Stimulated activated CD4-positive, alpha-beta T cell treated with anti-CD3 and anti-CD28 coated beads, Interleukin-15, amount 100 ng/mL, for 24 hours (primary cell): Measurements from ENCODE around the gene DNMT3L.
"Not testable (repeated sequence)": the region's sequence is repeated elsewhere in the genome, so short reads cannot be mapped to it uniquely, and the experiment has no call there.

ENCODE experiments used
- DNase-seq: peaks from one replicate; pipeline ENCODE4 v3.0.0-alpha.2; 2020

The DNMT3L gene

DNA sequence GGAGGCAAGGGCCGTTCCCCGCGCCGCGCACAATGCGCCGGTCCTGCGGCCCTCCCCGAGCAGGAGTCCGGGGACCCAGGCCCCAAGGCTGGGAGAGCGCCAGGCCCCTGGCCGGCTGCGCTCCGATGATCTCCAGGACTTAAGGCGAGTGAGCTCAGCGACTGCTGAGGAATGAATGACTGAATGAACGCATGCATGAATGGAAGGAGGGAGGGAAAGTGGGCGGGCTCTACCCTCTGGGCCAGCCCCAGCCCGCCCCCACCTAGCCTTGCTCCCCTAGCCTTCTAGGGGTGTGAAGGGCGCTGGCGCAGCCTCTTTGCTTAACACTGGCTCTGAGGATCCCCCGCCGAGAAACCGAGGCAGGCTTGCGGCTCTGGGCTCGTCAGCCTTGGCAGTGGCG is 20.4 kb downstream of the DNMT3L start:
- DNase-seq = not testable (repeated sequence)

DNA sequence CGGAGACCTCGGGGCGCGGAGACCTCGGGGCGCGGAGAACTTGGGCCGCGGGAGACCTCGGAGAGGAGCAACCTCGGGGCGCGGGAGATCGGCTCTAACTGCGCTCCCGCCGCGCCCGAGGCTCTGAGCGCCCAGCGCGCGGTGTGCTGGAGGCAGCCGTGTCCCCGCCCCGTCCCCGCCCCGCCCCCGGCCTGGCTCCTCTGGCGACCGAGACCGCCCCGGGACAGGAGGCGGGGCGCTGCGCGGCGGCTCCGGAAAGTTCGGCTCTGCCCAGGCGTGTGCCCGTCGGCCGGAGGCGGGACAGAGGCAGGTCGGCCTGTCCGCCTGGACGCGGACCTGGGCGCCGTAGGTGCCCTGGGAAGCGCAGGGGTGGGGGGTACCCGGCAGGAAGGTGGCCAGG is 20.9 kb downstream of the DNMT3L start, which contains the start of gene ICOSLG:
Gene ICOSLG, minus strand, starts transcription at position 102 of the 400 bp plus-strand sequence. CDS start 126 bp downstream, outside the sequence.
- DNase-seq = not testable (repeated sequence)

DNA sequence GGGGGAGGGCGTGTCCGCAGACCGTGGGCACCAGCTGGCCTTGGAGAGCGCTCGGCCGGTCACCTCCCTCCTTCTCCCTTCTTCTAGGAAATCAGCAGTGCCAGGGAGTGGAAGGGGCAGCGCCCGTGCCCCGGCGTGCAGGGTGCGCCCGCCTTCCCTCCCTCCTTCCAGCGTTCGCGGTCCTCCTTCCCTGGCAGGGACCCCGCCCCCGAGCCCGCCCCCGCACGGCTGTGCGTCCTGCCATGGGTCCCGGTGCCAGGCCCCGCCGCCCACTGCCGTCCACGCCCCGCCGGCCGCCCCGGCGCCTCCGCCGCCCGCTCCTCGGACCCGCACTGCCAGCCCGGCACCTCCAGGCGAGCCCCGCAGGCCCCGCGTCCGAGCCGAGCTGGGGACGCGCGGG is 21.3 kb downstream of the DNMT3L start:
- not testable (repeated sequence) for DNase-seq

DNA sequence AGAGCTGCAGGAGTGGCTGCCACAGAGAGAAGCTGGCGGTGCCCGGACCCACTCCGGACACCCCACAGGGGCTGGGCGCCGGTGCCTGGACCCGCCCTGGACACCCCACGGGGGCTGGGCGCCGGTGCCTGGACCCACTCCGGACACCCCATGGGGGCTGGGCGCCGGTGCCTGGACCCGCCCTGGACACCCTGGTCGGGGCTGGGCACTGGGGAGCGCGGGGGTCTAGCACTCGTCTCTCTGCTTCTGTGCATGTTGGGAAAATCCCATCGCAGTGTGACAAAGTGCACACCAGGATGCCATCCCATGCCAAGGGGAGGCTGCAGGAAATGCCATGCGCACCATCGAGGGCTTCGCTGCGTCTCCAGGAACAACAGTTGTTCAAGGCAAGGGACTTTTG is 32.1 kb downstream of the DNMT3L start:
- DNase-seq = not testable (repeated sequence)

- not testable (repeated sequence) for DNase-seq
These were observed 33.6 kb downstream of the DNMT3L start for GRCh38 chr21:44228109-44228508.

DNA sequence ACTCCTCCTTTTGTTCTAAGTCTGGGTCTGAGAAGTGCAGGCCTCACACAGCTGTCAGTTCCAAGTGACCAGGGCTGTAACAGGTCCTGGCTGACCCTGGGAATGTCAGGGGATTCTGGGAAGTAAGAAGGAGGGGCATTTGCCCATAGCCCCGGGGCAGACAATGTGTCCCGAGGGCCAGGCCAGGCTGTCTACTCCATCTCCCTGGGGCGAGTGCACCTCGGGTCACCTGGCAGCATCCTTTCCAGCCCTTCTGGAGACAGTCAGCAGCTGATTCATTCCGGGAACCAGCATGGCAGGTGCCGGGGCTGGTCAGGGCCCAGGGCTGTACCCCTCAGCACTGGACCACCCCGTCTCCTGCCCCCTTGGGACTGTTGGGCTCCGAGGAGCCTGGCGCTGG is 34.1 kb downstream of the DNMT3L start:
- DNase-seq = not testable (repeated sequence)

GRCh38 chr21:44225605-44226004 is 36.1 kb downstream of the DNMT3L start:
- not testable (repeated sequence) for DNase-seq

GRCh38 chr21:44223334-44223733 is 38.4 kb downstream of the DNMT3L start:
- DNase-seq = not testable (repeated sequence)

- DNase-seq = not testable (repeated sequence)
These were observed 41.0 kb downstream of the DNMT3L start for GRCh38 chr21:44220674-44221073.

DNA sequence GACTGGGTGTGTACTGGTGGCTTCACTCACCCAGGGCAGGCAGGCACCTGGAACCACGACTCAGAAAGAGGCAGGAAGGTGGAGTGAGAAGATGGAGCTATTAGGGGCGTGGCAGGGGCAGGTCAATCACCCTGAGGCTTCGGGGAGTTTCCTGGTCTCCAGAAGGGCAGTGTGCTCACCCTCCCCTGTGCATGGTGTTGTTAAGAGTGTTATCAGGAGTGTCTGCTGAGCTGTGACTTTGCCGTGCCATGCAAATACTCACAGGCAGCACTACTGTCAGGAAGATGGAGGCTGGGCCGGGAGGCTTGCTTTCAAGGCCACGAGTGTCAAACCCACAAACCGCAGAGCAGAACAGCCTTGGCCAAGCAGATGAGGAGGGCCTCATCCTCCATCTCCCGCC is 43.2 kb downstream of the DNMT3L start:
- not testable (repeated sequence) for DNase-seq

DNA sequence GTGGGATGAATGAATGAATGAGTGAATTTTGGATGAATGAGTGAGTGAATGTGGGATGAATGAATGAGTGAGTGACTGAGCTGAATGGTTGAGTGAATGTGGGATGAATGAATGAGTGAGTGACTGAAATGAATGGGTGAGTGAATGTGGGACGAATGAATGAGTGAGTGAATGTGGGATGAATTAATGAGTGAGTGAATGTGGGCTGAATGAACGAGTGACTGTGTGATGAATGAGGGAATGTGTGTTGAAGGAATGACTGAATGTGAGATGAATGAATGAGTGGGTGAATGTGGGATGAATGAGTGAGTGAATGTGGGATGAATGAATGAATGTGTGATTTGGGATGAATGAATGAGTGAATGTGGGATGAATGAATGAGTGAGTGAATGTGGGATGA is 49.7 kb downstream of the DNMT3L start:
- DNase-seq = not testable (repeated sequence)

DNA sequence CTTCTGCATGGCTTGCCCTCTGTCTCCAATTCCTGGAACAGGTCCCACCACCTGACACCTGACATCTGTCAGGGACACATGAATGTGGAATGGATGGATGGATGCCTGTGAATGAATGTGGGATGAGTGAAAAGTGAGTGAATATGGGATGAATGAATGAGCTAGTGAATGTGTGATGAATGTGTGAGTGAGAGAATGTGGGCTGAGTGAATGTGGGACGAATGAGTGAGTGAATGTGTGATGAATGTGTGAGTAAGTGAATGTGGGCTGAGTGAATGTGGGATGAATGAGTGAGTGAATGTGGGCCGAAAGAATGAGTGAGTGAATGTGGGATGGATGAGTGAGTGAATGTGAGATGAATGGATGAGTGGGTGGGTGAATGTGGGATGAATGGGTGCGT is 50.1 kb downstream of the DNMT3L start:
- DNase-seq = not testable (repeated sequence)

DNA sequence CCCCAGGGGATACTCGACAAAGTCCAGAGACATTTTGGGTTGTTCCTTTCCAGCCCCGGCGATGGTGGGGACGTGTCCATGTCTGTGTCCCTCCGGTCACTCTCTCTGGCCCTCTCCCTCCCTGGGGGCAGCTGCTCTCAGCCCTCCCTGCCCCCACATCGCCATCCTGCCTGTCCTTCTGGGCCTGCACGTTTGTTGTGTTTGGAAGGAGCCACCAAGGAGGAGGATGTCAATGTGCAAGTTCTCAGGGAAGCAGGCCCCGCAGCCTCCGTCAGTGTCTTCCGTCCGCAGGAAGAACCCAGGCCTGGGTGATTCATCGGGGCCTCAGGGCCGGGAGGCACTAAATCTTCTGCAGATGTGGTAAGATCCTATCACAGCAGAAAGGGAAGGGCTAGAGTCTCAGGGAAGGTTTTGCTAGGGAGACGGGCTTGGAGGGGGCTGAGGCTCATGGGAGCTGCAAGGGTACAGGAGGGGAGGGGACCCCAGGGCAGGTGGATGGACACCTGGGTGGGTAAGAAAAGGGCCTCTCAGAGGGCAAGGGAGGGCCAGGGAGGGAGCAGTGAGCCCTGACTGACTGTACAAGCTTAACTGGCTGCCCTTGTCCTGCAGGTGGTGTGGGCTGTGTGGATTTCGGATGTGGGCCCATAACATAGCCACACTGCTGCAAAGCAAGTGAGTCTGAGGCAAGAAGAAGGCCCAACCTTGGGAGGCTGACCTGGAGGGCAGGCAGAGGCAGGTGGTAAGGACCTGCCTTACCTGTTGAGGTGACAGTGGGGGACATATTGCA is 53.6 kb downstream of the DNMT3L start:
- DNase-seq = not testable (repeated sequence)

- DNase-seq = not testable (repeated sequence)
These were observed 54.7 kb downstream of the DNMT3L start for GRCh38 chr21:44206698-44207676.

DNA sequence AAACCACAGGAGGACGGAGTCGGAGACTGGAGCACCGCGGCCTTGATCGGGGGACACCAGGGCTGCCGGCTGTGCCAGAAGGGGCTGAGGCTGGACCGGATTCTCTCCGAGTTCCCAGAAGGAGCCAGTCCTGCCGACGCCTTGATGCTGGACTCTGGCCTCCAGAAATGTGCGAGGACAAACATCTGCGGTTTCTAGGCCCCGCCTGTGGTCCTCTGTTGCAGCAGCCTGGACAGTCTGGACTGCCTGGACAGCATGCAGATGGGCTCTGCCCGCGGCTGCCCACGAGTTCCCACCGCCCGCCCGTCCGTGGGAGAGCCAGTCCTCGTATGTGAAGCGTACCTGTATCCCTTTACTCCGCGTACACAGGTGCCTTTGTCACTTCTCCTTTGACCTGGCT is 55.5 kb downstream of the DNMT3L start:
- not testable (repeated sequence) for DNase-seq

GRCh38 chr21:44202590-44203299 is 59.0 kb downstream of the DNMT3L start:
- DNase-seq = not testable (repeated sequence)

GRCh38 chr21:44199997-44200396 is 61.7 kb downstream of the DNMT3L start:
- DNase-seq = not testable (repeated sequence)

GRCh38 chr21:44199448-44199847 is 62.2 kb downstream of the DNMT3L start:
- DNase-seq = no peak

GRCh38 chr21:44197156-44197516 is 64.6 kb downstream of the DNMT3L start:
- DNase-seq = not testable (repeated sequence)
